Endothelial cell of umbilical vein (primary cell): ENCODE data around the gene C1orf198. TPM values are rescaled to one million over a fixed set of nuclear protein-coding genes. Genes with fewer than 3 reads are reported as not detected.

Source experiments
- BruUV-seq: library from RNA; stranded (reverse); fragments of 400-500 nt; replicated peaks from 2 replicates; lab custom pipeline; 2021; lab: Mats Ljungman, UMichigan
- CTCF ChIA-PET: fragments of 300-600, 350-600 bp; sonication (Branson Sonifier 250); formaldehyde crosslinking; loops from one replicate; lab custom pipeline; 2021; ENCODE audit warnings: antibody characterized with exemption, inconsistent platforms; lab: Charles Lee
- POLR2A ChIA-PET: fragments of 300-600, 350-600 bp; sonication (Branson Sonifier 250); formaldehyde crosslinking; loops from one replicate; lab custom pipeline; 2021; ENCODE audit warnings: antibody characterized with exemption, inconsistent platforms; lab: Charles Lee
- DNase-seq: peaks from one replicate; pipeline ENCODE4 v3.0.0-alpha.2; 2011; ENCODE audit warnings: low read depth, low spot score
- FAIRE-seq: peaks from 2 replicates; lab custom pipeline; 2011; peaks lifted over from hg19 to GRCh38; lab: Jason Lieb, UNC
- H2AFZ ChIP-seq: 2 replicates; pipeline ENCODE4 v1.6.0; 2012; ENCODE audit warnings: low read depth, low read length, control low read depth, inconsistent platforms
- H3K27ac ChIP-seq: 2 replicates; pipeline ENCODE4 v1.5.1; 2011; ENCODE audit warnings: low read depth, mild to moderate bottlenecking, control low read depth, low read length, moderate library complexity; ENCODE audit not compliant: insufficient read depth
- H3K27me3 ChIP-seq, 2 experiments: 2 replicates each; pipeline versions ENCODE4 v1.6.0 to v1.6.1; 2011; ENCODE audit warnings: low read length in 2 of 2, mixed read lengths in 1 of 2; ENCODE audit not compliant: control insufficient read depth in 2 of 2, insufficient read depth in 2 of 2
- H3K36me3 ChIP-seq, 2 experiments: 2 replicates in 1 of 2; 3 replicates in 1 of 2; pipeline ENCODE4 v1.5.1; 2011; ENCODE audit warnings: low read length in 2 of 2, mild to moderate bottlenecking in 1 of 2, moderate library complexity in 1 of 2; ENCODE audit not compliant: control insufficient read depth in 2 of 2, insufficient read depth in 2 of 2; ENCODE audit errors: extremely low read depth in 1 of 2
- H3K4me1 ChIP-seq: 3 replicates; pipeline ENCODE4 v1.5.1; 2011; ENCODE audit warnings: mild to moderate bottlenecking, low read length; ENCODE audit not compliant: control insufficient read depth, insufficient read depth; ENCODE audit errors: extremely low read depth
- H3K4me2 ChIP-seq: 2 replicates; pipeline ENCODE4 v1.6.1; 2011; ENCODE audit warnings: low read length, control low read depth, mixed read lengths; ENCODE audit not compliant: insufficient read depth
- H3K4me3 ChIP-seq, 3 experiments: fragments of 200-600 bp in 1 of 3; sonication (generic), shearing (Covaris generic) in 1 of 3; replicated peaks in 1 of 3; 2 replicates each; pipeline ENCODE4 v1.5.1; 2011 to 2016; ENCODE audit warnings: control low read depth in 3 of 3, low read length in 3 of 3, mild to moderate bottlenecking in 2 of 3, inconsistent platforms in 1 of 3, low read depth in 1 of 3, moderate library complexity in 1 of 3; ENCODE audit not compliant: insufficient read depth in 1 of 3
- H3K79me2 ChIP-seq: 2 replicates; pipeline ENCODE4 v1.6.0; 2012; ENCODE audit warnings: low read length, inconsistent platforms; ENCODE audit not compliant: control insufficient read depth, insufficient read depth
- H3K9ac ChIP-seq: replicated peaks from 2 replicates; pipeline ENCODE3; 2011; ENCODE audit warnings: low read length, control low read depth; ENCODE audit not compliant: insufficient read depth; ENCODE audit errors: extremely low read depth
- H3K9me1 ChIP-seq: replicated peaks from 3 replicates; pipeline ENCODE4 v1.6.0; 2011; ENCODE audit warnings: mild to moderate bottlenecking, low read length; ENCODE audit not compliant: control insufficient read depth, insufficient read depth; ENCODE audit errors: extremely low read depth
- H3K9me3 ChIP-seq: replicated peaks from 2 replicates; pipeline ENCODE4 v1.5.1; 2012; ENCODE audit warnings: low read length, inconsistent platforms; ENCODE audit not compliant: control insufficient read depth, insufficient read depth
- H4K20me1 ChIP-seq: replicated peaks from 2 replicates; pipeline ENCODE3; 2011; ENCODE audit warnings: mild to moderate bottlenecking, low read length; ENCODE audit not compliant: control insufficient read depth, insufficient read depth; ENCODE audit errors: extremely low read depth
- CTCF ChIP-seq, 2 donors: IDR thresholded peaks; 1 replicate in 1 of 2; 2 replicates in 1 of 2; pipeline ENCODE4 v1.5.1; 2011; ENCODE audit warnings: low read length in 2 of 2, mild to moderate bottlenecking in 2 of 2, moderate library complexity in 2 of 2, control low read depth in 1 of 2, inconsistent platforms in 1 of 2, low read depth in 1 of 2; ENCODE audit not compliant: insufficient read depth in 1 of 2; ENCODE audit errors: extremely low read depth in 1 of 2
- EZH2 ChIP-seq: IDR thresholded peaks from 2 replicates; pipeline ENCODE4 v1.6.1; 2012; ENCODE audit warnings: borderline replicate concordance, low read depth, mild to moderate bottlenecking, moderate library complexity, low read length, inconsistent platforms; ENCODE audit not compliant: severe bottlenecking
- FOS ChIP-seq: IDR thresholded peaks from 2 replicates; pipeline ENCODE4 v1.6.1; 2011; ENCODE audit warnings: mild to moderate bottlenecking, low read length, moderate library complexity, borderline replicate concordance; ENCODE audit not compliant: insufficient read depth
- GATA2 ChIP-seq: IDR thresholded peaks from 2 replicates; pipeline ENCODE4 v1.7.0; 2011; ENCODE audit warnings: low read depth, mild to moderate bottlenecking, moderate library complexity, mixed read lengths, low read length; ENCODE audit not compliant: insufficient read length, insufficient read depth
- JUN ChIP-seq: IDR thresholded peaks from 2 replicates; pipeline ENCODE4 v1.6.1; 2011; ENCODE audit warnings: borderline replicate concordance, low read depth; ENCODE audit not compliant: insufficient read length, insufficient read depth
- MAX ChIP-seq: IDR thresholded peaks from 2 replicates; pipeline ENCODE4 v1.6.1; 2011; ENCODE audit not compliant: insufficient read depth, insufficient read length
- MYC ChIP-seq: IDR thresholded peaks from one replicate; pipeline ENCODE4 v1.6.1; 2011; ENCODE audit warnings: mild to moderate bottlenecking, low read depth, low read length
- POLR2A ChIP-seq: IDR thresholded peaks from 2 replicates; pipeline ENCODE4 v1.6.1; 2012; ENCODE audit warnings: low read depth, mild to moderate bottlenecking, control low read depth, low read length
- POLR2AphosphoS5 ChIP-seq: IDR thresholded peaks from 2 replicates; pipeline ENCODE4 v1.6.1; 2012; ENCODE audit warnings: low read depth, mild to moderate bottlenecking, control low read depth, low read length, moderate library complexity; ENCODE audit not compliant: insufficient read depth
- dilution Hi-C: fragments of 300-500 bp; cut with MboI; formaldehyde crosslinking; loops from one replicate; pipeline ENCODE4 v1.15.0; 2019; ENCODE audit warnings: low sequenced_read_pairs; ENCODE audit not compliant: extremely low pct_ligation_motif_present
- intact Hi-C: fragments of 100-400 bp; cut with micrococcal nuclease; formaldehyde crosslinking; loops from one replicate; pipeline ENCODE4 v1.10.0; 2022
- polyA plus RNA-seq, 4 experiments: library from polyadenylated mRNA; depleted of rRNA in 3 of 4; stranded (reverse) in 3 of 4; unstranded in 1 of 4; fragments of >200 nt; gene quantifications; 2 replicates each; pipeline versions ENCODE4 v1.2.1 to v1.2.3, GENCODE V29; 2011 to 2012; ENCODE audit warnings: missing spikeins in 1 of 4
- total RNA-seq: library from RNA; stranded (reverse); gene quantifications from 2 replicates; pipeline ENCODE4 v1.2.3, GENCODE V29; 2021

C1orf198 gene
- total and polyA plus RNA-seq, 2 donors (not counting 3 experiments of a cell fraction or from before 2014, with no cell fraction given) = 21.2 to 29.2 TPM

GRCh38 chr1:230860617-230861384 is 7.5 kb downstream of the C1orf198 start:
- Histone ChIP-seq H3K79me2 (no peaks in the 10 kb centered on the region), H3K4me1 (peaks cover 5% of the 10 kb centered on the region), H3K27me3 (no peaks in the 10 kb centered on the region), H4K20me1 (no peaks in the 10 kb centered on the region), H3K4me3 (no peak overlapping the region), H3K27ac (no peak overlapping the region), H3K36me3 (no peaks in the 10 kb centered on the region), H3K9me1 (no peaks in the 10 kb centered on the region), H3K4me2 (no peak overlapping the region), H3K9ac (no peak overlapping the region), H2AFZ (no peak overlapping the region), H3K9me3 (no peaks in the 10 kb centered on the region)
- no TSS peak for BruUV-seq
- no peak for TF ChIP-seq JUN
- intact Hi-C loops = no loop called here
- no peak for DNase-seq
- dilution Hi-C loops = no loop called here
- ChIA-PET CTCF (no interaction called here), POLR2A (no interaction called here)
- FAIRE-seq = no peak

DNA sequence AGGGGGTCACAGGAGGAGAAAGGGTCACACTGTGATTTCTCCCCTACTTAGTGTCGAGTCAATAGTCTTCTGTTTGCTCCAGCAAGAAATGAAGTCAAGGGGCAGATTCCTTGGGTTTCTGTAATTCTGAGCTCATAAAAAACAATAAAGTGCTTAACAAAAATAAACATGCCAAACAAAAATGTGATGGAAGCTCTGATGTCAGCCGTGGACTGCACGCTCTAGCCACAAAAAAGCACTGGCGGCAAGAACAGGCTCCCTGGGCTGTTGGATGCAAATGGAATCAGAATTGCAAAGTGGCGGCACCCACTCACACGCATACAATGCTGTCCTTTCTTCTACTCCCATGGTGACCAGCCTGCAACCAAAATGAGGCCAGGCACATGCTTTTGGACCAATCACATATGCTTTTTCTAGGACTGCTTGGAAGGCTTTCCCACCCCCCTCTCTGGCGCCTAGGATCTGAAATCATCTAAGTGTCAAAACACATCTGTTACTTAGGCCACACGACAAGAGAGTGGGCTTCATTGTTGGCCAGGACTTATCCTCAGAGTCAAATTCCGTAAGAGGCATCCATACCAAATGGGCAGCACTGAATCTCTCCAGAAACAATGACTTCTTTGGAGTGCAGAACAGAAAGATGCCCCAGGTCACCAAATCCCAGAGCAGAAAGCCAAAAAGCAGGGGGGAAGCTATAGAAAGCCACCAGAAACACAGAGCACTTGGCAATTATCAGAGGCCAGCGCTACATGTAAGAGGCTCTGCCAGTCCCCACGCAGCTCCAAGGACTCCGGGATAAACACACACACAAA is 9.2 kb downstream of the C1orf198 start:
- POLR2A ChIA-PET = no interaction called here
- Histone ChIP-seq H3K27ac (no peak overlapping the region), H2AFZ (no peak overlapping the region), H3K27me3 (no peaks in the 10 kb centered on the region), H3K9ac (no peak overlapping the region), H3K36me3 (peaks cover 0 to 3% of the 10 kb centered on the region in 2 experiments), H3K9me3 (no peaks in the 10 kb centered on the region), H4K20me1 (no peaks in the 10 kb centered on the region), H3K79me2 (no peaks in the 10 kb centered on the region), H3K9me1 (no peaks in the 10 kb centered on the region), H3K4me2 (no peak overlapping the region), H3K4me1 (peaks cover 5% of the 10 kb centered on the region), H3K4me3 (no peak overlapping the region)
- dilution Hi-C loops = no loop called here
- FAIRE-seq = no peak
- intact Hi-C loops = no loop called here
- TF ChIP-seq FOS = no peak
- TF ChIP-seq MAX = no peak
- no peak for TF ChIP-seq POLR2AphosphoS5
- TF ChIP-seq POLR2A = no peak
- no peak for TF ChIP-seq JUN
- no peak for TF ChIP-seq GATA2
- no peak for TF ChIP-seq MYC
- TF ChIP-seq CTCF (IDR thresholded peaks at IDR 0.05; ENCODE audit: extremely low read depth in 1 of 2, insufficient read depth in 1 of 2, low read depth in 1 of 2, low read length in 2 of 2) = no peak
- TF ChIP-seq EZH2 = no peak
- BruUV-seq = no TSS peak
- CTCF ChIA-PET = interaction anchor here (1.2 kb wide), 1 partner anchor 8 kb away, joined by 3 read pairs; no protein-coding TSS in a partner anchor
- DNase-seq = no peak
